OCI-LY3 (cell line): Measurements from ENCODE around the gene CTSH.

Experiments used
- H2AFZ ChIP-seq: fragments of 200-600, 300-600 bp; shearing (Covaris generic); 2 replicates; pipeline ENCODE4 v1.6.0; 2014; ENCODE audit warnings: antibody characterized with exemption, low read depth, low read length
- H3K27ac ChIP-seq: fragments of 200-600, 300-600 bp; sonication (generic); 2 replicates; pipeline ENCODE4 v1.5.1; 2014; ENCODE audit warnings: mild to moderate bottlenecking, low read length, moderate library complexity, mixed read lengths
- H3K27me3 ChIP-seq: fragments of 200-600, 300-600 bp; sonication (generic); 2 replicates; pipeline ENCODE4 v1.6.1; 2014; ENCODE audit warnings: low read depth, low read length, mixed read lengths
- H3K36me3 ChIP-seq: fragments of 200-600, 300-600 bp; sonication (generic); replicated peaks from 2 replicates; pipeline ENCODE3; 2014; ENCODE audit warnings: low read depth, low read length, mixed read lengths
- H3K4me1 ChIP-seq: fragments of 300-600, 200-600 bp; sonication (generic); 2 replicates; pipeline ENCODE4 v1.6.1; 2014; ENCODE audit warnings: low read length, mixed read lengths
- H3K4me2 ChIP-seq: fragments of 200-600, 300-600 bp; sonication (generic); 2 replicates; pipeline ENCODE4 v1.6.1; 2014; ENCODE audit warnings: low read length, mixed read lengths
- H3K4me3 ChIP-seq: fragments of 300-600, 200-600 bp; sonication (generic); 2 replicates; pipeline ENCODE4 v1.5.1; 2014; ENCODE audit warnings: antibody characterized with exemption, mild to moderate bottlenecking, low read length, moderate library complexity
- H3K79me2 ChIP-seq: fragments of 300-600, 200-600 bp; shearing (Covaris generic); 2 replicates; pipeline ENCODE4 v1.6.1; 2014; ENCODE audit warnings: mild to moderate bottlenecking, low read length, mixed read lengths
- H3K9ac ChIP-seq: fragments of 300-600, 200-600 bp; shearing (Covaris generic); 2 replicates; pipeline ENCODE4 v1.6.0; 2014; ENCODE audit warnings: mild to moderate bottlenecking, low read length, moderate library complexity
- H3K9me3 ChIP-seq: fragments of 200-600, 300-600 bp; shearing (Covaris generic); 2 replicates; pipeline ENCODE4 v1.6.1; 2014; ENCODE audit warnings: low read length, mixed read lengths; ENCODE audit not compliant: insufficient read depth
- H4K20me1 ChIP-seq: fragments of 200-600, 300-600 bp; sonication (generic); 2 replicates; pipeline ENCODE4 v1.6.1; 2016; ENCODE audit warnings: low read length, mixed read lengths; ENCODE audit not compliant: insufficient read depth
- CTCF ChIP-seq: fragments of 200-600, 300-600 bp; sonication (generic); IDR thresholded peaks from 2 replicates; pipeline ENCODE4 v1.5.1; 2014; ENCODE audit warnings: antibody characterized with exemption, low read length, low read depth
- EZH2phosphoT487 ChIP-seq: fragments of 200-600 bp; shearing (Covaris generic); IDR thresholded peaks from 2 replicates; pipeline ENCODE4 v1.6.1; 2018; ENCODE audit warnings: antibody characterized with exemption, mixed run types, low read depth

CTSH gene

GRCh38 chr15:78938658-78939488 lies 6.0 kb downstream of the CTSH start:
- TF ChIP-seq EZH2phosphoT487 (no peak), CTCF (no peak)
- Histone ChIP-seq H3K4me2 (peak overlapping the region; percentile 76), H3K27ac (peak overlapping the region; percentile 94), H3K36me3 (peaks cover 69% of the 10 kb centered on the region), H3K79me2 (peaks cover 76% of the 10 kb centered on the region), H3K4me1 (peaks cover 70% of the 10 kb centered on the region), H3K27me3 (no peaks in the 10 kb centered on the region), H3K4me3 (peak overlapping the region; percentile 67), H3K9ac (peak overlapping the region; percentile 83), H4K20me1 (no peaks in the 10 kb centered on the region), H3K9me3 (no peaks in the 10 kb centered on the region), H2AFZ (no peak overlapping the region)

GRCh38 chr15:78937132-78937739 lies 7.6 kb downstream of the CTSH start:
- H3K36me3 ChIP-seq, result peaks cover 69% of the 10 kb centered on the region
- no peaks in the 10 kb centered on the region for H4K20me1 ChIP-seq
- H3K4me3 ChIP-seq, result no peak overlapping the region
- peak overlapping the region; percentile 53; the same call in 1 of the 2 replicates for H3K9ac ChIP-seq
- peak overlapping the region; percentile 19 for H3K4me2 ChIP-seq
- no peaks in the 10 kb centered on the region for H3K9me3 ChIP-seq
- peaks cover 60% of the 10 kb centered on the region for H3K79me2 ChIP-seq
- H3K4me1 ChIP-seq, result peaks cover 60% of the 10 kb centered on the region
- H3K27me3 ChIP-seq, result no peaks in the 10 kb centered on the region
- no peak for TF ChIP-seq CTCF
- no peak for TF ChIP-seq EZH2phosphoT487
- peak overlapping the region; percentile 94 for H3K27ac ChIP-seq
- no peak overlapping the region for H2AFZ ChIP-seq

DNA sequence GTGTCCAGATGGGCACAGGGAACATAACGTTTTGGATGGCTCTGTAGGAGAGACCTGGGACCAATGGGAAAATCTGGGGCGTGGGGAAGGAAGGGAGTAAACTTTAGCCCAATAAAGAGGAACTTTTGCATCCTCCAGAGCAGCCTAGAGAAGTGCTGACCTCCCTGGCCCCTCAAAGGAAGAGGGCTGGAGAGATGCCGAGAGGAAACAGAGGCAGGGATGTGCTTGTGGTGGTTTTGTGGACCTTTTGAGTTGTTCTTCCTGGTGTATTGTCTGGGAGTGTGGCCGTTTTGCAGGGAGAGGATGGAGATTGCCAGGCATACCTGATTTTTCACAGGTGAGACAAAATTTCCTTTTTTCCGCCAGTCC lies 10.2 kb downstream of the CTSH start:
- H3K36me3 ChIP-seq, result peaks cover 80% of the 10 kb centered on the region

More for the DNA sequence above, 10.2 kb downstream of the CTSH start:
- Histone ChIP-seq H3K27me3 (no peaks in the 10 kb centered on the region), H3K9ac (no peak overlapping the region), H3K4me3 (no peak overlapping the region), H2AFZ (no peak overlapping the region), H3K27ac (peak overlapping the region; percentile 94), H3K79me2 (peaks cover 41% of the 10 kb centered on the region), H3K4me2 (no peak overlapping the region), H3K4me1 (peaks cover 41% of the 10 kb centered on the region), H3K9me3 (no peaks in the 10 kb centered on the region), H4K20me1 (no peaks in the 10 kb centered on the region)
- TF ChIP-seq EZH2phosphoT487, result no peak
- no peak for TF ChIP-seq CTCF
